MM.1S (cell line): ENCODE results near the gene CAMKK2.

Source experiments
- EZH2 ChIP-seq: fragments of 300-600 bp; sonication (generic); optimal IDR thresholded peaks from 2 replicates; pipeline ENCODE3; 2017; ENCODE audit warnings: low read depth, mild to moderate bottlenecking, antibody characterized with exemption, low read length, mixed read lengths
- TF ChIP-seq, protein P1 (sequence below): fragments of 300-600 bp; sonication (generic); IDR thresholded peaks from 2 replicates; pipeline ENCODE4 v1.5.1; 2016; ENCODE audit warnings: antibody characterized with exemption, low read length, mixed read lengths

DNA sequence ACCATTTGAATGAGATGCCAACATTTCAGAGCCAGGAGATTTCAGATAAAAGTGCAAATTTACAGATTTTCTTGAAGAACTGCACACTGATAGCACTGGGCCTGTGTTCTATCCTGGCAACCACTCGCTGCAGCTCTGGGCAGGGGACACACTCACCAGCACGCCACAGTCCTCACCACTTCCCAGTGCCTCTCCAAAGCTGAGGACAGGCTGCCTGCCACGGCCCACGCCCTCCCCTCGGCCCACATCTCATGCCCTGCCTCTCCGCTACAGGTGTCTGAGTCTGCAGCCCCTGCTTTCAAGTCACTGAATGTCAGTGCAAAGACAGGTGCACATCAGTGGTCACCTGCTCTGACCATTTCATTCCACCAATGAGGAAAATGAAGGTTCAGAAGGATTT is 12.7 kb downstream of the CAMKK2 start:
- TF ChIP-seq, protein P1, sequence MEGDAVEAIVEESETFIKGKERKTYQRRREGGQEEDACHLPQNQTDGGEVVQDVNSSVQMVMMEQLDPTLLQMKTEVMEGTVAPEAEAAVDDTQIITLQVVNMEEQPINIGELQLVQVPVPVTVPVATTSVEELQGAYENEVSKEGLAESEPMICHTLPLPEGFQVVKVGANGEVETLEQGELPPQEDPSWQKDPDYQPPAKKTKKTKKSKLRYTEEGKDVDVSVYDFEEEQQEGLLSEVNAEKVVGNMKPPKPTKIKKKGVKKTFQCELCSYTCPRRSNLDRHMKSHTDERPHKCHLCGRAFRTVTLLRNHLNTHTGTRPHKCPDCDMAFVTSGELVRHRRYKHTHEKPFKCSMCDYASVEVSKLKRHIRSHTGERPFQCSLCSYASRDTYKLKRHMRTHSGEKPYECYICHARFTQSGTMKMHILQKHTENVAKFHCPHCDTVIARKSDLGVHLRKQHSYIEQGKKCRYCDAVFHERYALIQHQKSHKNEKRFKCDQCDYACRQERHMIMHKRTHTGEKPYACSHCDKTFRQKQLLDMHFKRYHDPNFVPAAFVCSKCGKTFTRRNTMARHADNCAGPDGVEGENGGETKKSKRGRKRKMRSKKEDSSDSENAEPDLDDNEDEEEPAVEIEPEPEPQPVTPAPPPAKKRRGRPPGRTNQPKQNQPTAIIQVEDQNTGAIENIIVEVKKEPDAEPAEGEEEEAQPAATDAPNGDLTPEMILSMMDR: no peak
- TF ChIP-seq EZH2: no peak
